GM18867 (cell line): Measurements from ENCODE around the gene SLC12A1.

Source experiments
- ATAC-seq: cut with Tn5 transposase; IDR thresholded peaks from one replicate; pipeline ENCODE4 v1.9.1; 2021; ENCODE audit warnings: mild to moderate bottlenecking, moderate library complexity; ENCODE audit not compliant: unreplicated experiment

SLC12A1 gene

DNA sequence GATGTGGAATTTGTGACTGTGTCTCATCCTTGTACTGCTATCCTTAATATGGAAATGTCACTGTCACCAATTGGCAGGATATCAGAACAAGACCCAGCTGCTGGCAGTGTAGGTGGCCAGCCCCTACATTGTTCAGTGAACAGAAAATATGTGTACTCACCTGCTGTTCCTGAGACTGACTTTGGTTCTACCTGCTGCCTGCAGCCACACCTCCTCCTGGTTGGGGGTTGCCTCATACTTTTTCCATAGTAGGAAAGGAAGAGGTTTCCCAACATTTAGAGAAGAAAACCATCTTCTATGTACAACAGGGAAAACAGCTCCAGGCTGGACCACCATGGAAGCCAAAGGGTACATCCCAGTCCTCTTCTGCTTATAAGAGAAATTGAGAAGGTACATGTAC, 35.9 kb downstream of the SLC12A1 start:
- no peak for ATAC-seq

DNA sequence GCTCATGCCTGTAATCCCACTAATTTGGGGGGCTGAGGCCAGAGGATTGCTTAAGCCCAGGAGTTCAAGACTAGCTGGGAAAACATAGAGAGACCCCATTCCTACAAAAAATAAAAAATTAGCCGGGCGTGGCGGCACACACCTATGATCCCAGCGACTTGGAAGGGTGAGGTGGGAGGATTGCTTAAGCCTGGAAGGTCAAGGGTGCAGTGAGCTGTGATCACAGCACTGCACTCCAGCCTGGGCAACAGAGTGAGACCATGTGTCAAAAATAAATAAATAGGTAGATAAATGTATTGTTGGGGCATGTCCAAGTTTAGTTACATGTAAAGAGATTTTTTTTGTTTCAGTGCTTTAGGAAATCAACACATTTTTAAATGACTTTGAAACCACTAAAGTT, 36.4 kb downstream of the SLC12A1 start:
- ATAC-seq = no peak

DNA sequence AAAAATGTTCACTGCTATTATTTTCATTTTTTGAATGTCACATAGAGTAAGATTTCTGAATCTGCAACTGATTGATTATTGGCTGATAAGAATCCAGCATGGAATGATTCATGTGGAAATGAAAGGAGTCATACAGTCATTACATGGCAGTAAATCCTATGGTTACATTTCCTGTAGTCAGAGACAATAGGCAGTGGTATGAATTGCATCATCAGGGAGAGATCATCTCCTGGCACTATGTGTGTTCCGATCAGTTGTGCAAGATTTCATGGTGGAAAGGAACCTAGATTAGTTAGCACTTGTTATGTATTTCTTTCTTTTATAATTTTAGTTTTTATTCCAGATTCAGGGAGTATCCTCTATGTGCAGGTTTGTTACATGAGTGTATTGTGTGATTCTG, 38.8 kb downstream of the SLC12A1 start:
- ATAC-seq = no peak

GRCh38 chr15:48248414-48248813, 42.3 kb downstream of the SLC12A1 start:
- no peak for ATAC-seq

- peak; percentile 75 for ATAC-seq
Measured at GRCh38 chr15:48250640-48251076, 44.6 kb downstream of the SLC12A1 start.

GRCh38 chr15:48253172-48253571, 47.1 kb downstream of the SLC12A1 start:
- no peak for ATAC-seq

- no peak for ATAC-seq
Measured at GRCh38 chr15:48265135-48265534, 59.0 kb downstream of the SLC12A1 start.

DNA sequence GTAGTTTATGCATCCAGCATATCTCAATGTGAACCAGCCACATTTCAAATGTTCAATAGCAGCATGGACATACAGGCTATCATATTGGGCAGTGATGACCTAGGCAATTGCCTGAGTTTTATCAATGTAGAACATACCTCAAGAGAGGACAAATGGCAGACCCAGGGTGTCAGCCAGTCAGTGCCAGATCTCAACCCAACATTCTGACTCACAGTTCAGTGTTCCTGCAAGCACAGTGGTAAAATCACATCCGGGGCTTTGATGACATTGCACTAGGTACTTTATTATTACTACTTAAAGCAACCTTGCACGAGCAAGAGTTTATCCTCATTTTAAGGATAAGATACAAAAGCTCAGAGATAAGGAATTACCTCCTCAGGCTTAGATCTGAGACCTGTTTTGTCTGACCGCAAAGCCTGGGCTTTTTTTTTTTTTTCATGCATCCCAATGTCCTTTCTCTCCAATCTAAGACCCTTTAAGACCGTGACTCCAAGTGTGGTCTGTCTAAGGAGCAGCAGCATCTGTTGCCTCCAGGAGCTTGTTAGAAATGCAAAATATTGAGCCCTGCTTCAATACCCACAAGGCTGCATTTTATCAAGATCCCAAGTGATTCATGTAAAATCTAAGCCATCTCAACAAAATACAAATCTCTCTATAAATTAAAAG, 60.1 kb downstream of the SLC12A1 start:
- ATAC-seq = no peak

DNA sequence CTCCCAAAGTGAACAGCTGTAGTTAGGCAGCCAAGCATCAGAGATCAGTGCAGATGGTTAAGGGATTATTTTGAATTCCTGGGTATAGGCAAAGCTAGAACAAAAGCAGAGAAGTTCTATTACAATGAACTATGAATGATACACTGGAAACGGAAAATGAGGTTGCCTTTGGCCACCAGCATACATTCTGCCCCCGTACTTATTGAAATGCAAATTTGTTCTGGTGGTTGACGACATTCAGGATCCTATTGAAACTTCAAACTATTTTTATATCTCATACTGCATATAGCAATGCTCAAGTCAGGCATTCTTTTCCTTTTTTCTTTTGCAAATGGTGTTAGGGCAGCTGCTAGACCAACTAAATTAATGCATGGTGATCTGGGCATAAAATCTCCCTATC, 61.7 kb downstream of the SLC12A1 start:
- ATAC-seq = no peak

- no peak for ATAC-seq
Measured at GRCh38 chr15:48273049-48273448, 66.9 kb downstream of the SLC12A1 start.

DNA sequence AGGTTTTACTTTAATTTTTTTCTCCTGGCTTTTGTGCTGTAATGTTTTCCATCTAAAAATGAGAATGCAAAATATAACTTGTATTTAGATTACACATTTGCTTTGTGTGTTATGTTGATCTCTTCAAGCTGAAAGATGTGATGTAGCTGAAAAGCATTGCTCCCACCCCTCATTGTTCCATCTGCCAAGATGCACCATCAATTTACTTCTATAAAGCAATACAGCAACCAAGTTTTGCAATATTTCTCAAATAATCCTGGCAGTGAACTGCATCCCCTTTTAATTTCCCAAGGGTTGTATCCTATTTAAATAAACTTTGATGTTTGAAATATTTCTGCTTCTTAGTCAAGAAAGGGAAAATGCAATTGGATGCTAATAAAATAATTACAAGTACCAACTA, 72.6 kb downstream of the SLC12A1 start:
- no peak for ATAC-seq

DNA sequence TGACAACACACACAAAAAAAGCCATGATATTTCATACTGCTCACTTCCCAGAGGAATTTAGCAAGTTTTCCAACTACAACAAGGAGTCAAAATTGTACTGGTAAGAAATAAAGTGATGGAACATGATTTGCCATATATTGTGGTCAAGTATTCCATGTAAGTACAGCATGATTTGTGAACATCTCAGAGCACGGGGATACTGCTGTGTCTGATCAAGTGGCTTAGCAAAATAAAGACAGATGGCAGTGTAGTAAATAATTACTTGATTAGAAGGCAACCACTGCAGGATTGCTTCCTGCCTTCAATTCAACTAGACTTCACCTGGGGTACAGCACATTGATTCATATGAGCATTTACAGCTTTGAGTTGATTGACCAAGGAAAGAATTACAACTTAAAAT, 73.5 kb downstream of the SLC12A1 start:
- ATAC-seq = no peak

DNA sequence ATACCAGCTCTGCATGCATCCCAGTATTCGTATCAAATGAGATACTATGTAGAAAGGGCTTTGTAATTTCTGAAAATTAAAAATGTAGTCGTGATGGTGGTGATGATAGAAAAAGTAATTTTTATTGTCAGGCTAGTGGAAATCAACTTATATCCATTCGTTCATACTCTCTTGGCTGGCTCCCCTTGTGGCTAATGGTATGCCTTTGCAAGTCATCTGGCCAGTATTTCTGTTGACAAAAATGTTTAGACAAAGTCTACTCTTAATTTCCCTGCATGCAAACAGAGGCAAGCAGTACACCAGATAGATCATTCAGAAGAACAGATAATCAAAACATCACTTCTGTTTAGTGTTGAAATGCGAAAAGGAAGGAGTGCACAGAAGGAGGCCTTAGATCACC, 75.6 kb downstream of the SLC12A1 start:
- ATAC-seq = no peak

- ATAC-seq = no peak
Measured at GRCh38 chr15:48282216-48282615, 76.1 kb downstream of the SLC12A1 start.

DNA sequence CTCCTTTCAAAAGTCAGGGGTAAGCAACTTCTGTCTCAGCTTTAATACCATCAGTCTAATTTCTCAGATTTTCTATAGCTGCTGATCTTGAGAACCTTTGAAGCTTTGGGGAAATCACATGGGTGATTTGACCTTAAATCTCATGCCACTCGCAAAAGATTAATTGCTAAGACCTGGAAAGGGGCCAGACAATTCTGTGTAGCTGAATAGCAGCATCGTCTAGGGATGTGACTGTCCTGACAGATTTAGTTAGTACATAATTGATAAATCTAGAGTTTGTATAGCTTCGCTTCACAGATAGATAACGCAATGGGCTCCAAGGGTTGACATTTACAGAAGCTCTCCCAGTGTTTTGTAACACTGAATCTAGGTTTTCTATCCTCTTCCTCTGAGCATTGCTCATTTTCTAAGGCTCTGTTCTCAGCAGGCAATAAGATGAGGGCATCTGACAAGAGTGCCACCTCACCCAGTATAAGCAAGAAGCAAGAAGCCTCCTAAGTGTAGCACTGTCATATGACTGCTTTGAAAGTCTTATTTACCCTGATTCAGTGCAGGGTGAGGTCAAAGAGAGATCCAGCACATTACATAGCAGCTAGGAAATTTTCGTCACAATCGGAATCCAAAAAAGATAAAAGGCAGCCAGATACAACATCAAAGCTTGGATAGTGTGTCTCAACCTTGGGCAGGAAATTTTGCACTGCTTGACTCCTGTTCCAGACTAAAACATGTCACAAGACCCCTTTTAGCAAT, 77.5 kb downstream of the SLC12A1 start:
- ATAC-seq = no peak

DNA sequence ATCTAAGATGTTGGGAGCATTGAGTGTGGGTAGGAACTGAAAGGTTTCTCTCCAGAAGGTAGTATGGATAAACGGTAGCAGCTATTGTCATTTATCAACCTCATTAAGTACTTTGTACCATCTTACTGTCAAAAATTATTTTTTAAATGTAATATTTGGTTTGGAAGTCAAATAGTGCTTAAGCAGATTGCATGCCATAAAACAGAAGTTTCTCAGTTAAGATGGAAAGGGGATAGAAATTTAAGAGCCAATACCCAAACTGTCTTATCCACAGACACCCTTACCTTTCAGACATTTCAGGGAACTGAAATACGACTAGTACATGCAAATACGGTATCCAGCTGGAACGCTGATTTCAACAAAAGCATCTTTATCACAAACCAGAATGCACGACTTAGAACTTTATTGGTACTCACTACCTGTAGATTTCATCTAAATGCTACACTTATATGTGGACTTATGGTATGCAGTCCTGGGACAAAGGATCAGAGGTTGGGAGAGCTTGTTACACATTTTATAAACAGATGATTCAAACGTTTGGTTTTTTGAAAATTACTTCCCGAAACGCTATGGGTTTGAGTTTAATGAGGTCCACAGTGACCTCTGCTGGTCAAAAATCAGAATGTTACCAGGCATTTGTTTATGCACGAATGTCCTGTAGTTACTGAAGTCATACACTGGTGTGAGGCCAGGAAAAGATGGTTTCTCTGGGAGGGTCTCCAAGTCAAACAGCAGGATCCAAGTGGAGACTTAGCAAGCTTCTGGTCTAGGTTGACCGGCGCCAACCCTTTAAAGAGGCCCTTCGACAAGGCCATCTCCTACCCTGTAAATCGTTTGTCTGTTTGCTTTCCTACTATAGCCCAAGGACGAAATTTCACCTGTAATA, 79.5 kb downstream of the SLC12A1 start:
- peak; percentile 84 for ATAC-seq

GRCh38 chr15:48289628-48290027, 83.5 kb downstream of the SLC12A1 start:
- ATAC-seq = no peak

DNA sequence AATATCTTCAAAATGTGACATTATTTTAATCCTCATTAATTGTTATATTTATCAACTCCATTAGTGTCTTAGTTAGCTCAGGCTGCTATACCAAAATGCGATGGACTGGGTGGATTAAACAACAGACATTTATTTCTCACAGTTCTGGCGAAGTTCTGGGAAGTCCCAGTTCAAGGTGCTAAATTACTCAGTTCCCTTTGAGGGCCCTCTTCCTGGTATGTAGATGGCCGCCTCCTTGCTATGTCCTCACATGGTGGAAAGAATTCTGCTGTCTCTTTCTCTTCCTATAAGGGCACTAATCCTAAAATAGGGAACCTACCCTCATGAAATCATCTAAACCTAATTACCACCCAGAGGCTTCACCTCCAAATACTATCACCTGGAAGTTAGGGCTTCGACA, 86.4 kb downstream of the SLC12A1 start:
- ATAC-seq = no peak

- no peak for ATAC-seq
Measured at GRCh38 chr15:48297668-48298067, 91.6 kb downstream of the SLC12A1 start.

DNA sequence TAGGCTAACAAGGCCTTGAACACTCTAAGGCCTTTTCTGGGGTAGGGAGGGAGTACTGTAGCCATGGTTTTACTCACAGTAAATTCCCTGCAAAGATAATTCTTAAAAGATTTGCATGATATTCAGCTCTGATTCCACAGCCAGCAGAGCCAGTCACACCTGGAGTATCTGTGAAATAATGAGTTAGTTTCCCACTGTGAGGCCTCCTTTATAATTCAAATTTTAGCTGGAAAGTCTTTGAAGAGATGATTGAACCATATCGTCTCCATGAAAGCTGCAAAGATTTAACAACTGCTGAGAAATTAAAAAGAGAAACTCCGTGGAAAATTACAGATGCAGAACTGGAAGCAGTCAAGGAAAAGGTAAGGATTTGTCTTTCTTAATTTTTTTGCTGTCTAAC, 92.8 kb downstream of the SLC12A1 start:
- ATAC-seq = no peak

- no peak for ATAC-seq
Measured at GRCh38 chr15:48300038-48300437, 93.9 kb downstream of the SLC12A1 start.

DNA sequence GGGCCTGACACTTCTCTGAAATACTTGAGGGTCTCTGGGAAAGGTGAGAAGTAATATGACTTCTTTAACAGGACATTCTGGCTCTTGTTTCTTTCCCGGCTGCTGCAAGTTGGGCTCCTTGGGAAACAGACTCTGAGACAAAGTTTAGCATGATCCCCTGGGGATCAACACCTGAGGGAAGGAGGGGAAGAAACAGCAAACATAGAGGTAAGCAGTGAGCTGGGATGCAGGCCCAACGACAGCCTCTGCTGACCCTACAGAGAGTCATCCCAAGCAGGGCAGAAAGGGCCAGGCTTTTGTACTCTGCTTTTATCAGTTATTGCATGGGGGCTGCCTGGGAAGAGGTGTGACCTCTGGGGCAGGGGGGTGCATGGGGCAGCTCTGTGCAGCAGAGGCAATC, 98.3 kb downstream of the SLC12A1 start:
- no peak for ATAC-seq
